Stomach (tissue), 4 donors: ENCODE measurements around the gene MYRIP.

ENCODE experiments used
- CTCF ChIP-seq, 7 experiments: fragments of 450-650 bp in 4 of 7; fragments of 200-600 bp in 3 of 7; sonication (generic) in 3 of 7; IDR thresholded peaks; one replicate each; pipeline ENCODE4 v1.5.1; 2016 to 2019; ENCODE audit warnings: antibody characterized with exemption in 7 of 7, control low read depth in 2 of 7, mild to moderate bottlenecking in 1 of 7
- POLR2A ChIP-seq, 4 donors: fragments of 450-650 bp; IDR thresholded peaks; one replicate each; pipeline ENCODE4 v1.6.1; 2016; ENCODE audit warnings: antibody characterized with exemption in 4 of 4, control low read depth in 2 of 4, mild to moderate bottlenecking in 1 of 4, moderate library complexity in 1 of 4
- POLR2AphosphoS5 ChIP-seq, 3 donors: sonication (generic); formaldehyde crosslinking; IDR thresholded peaks; one replicate each; pipeline ENCODE4 v1.6.1; 2016; ENCODE audit warnings: antibody characterized with exemption in 3 of 3

DNA sequence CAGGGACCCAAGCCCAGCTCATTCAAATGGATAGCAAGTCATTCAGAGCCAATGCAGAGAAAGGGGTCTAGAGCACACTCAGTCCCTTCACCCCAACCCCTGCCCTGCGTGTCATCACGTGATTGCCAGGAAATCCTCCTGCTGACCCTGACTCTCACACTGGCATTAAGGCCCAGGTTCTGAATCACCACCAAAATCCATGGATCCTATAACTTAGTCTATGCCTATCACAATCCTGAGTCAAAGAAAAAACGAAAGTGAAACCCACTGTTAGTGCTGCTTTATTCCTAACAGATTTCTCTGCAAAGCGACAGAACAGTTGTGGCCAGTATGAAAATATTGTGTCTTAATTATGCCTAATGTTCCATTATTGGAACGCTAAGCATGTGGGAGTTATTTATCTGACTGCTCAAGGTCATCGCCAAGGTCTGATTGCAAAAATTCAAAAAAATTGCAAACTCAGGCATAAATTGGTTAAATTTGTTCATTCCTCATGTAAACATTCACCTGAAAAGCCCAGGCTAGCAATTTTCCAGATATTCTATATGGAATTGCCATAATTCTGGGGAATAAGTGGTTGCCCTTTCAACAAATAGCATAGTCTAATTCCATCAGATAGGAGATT lies 391.4 kb downstream of the MYRIP start:
- TF ChIP-seq CTCF (IDR thresholded peaks at IDR 0.05) (no peak), POLR2A (IDR thresholded peaks at IDR 0.05) (no peak), POLR2AphosphoS5 (IDR thresholded peaks at IDR 0.05) (no peak)
